H9 (cell line): ENCODE data around the gene HLX. TPM values are rescaled to one million over a fixed set of nuclear protein-coding genes. Genes with fewer than 3 reads are reported as not detected.

ENCODE experiments used
- DNase-seq: peaks from one replicate; pipeline ENCODE4 v3.0.0-alpha.2; 2017
- H2AFZ ChIP-seq: one replicate; pipeline ENCODE4 v1.6.1; 2013; ENCODE audit warnings: mild to moderate bottlenecking, low read length, control low read depth, moderate library complexity
- H2AK5ac ChIP-seq: 2 replicates; pipeline ENCODE4 v1.6.1; 2013; ENCODE audit warnings: low read length, control low read depth, mixed read lengths; ENCODE audit not compliant: insufficient read length
- H2BK120ac ChIP-seq: one replicate; pipeline ENCODE4 v1.6.1; 2013; ENCODE audit warnings: low read depth, mild to moderate bottlenecking, low read length, control low read depth, inconsistent platforms; ENCODE audit not compliant: poor library complexity, severe bottlenecking
- H2BK12ac ChIP-seq: 2 replicates; pipeline ENCODE4 v1.6.1; 2013; ENCODE audit warnings: low read length, control low read depth, mixed read lengths, low read depth; ENCODE audit not compliant: insufficient read length
- H2BK15ac ChIP-seq: 2 replicates; pipeline ENCODE4 v1.6.1; 2013; ENCODE audit warnings: low read depth, low read length, control low read depth
- H2BK20ac ChIP-seq: one replicate; pipeline ENCODE4 v1.6.1; 2013; ENCODE audit warnings: low read depth, mild to moderate bottlenecking, low read length, control low read depth, inconsistent platforms; ENCODE audit not compliant: poor library complexity, severe bottlenecking
- H2BK5ac ChIP-seq: 2 replicates; pipeline ENCODE4 v1.6.1; 2013; ENCODE audit warnings: low read length, control low read depth, mixed read lengths; ENCODE audit not compliant: insufficient read length
- H3K14ac ChIP-seq: 2 replicates; pipeline ENCODE4 v1.6.1; 2013; ENCODE audit warnings: low read length, control low read depth; ENCODE audit not compliant: insufficient read depth
- H3K18ac ChIP-seq: 2 replicates; pipeline ENCODE4 v1.6.1; 2013; ENCODE audit warnings: low read depth, mild to moderate bottlenecking, mixed read lengths, low read length, control low read depth; ENCODE audit not compliant: insufficient read length
- H3K23ac ChIP-seq: 2 replicates; pipeline ENCODE4 v1.6.1; 2013; ENCODE audit warnings: low read length, control low read depth, mixed read lengths, low read depth; ENCODE audit not compliant: insufficient read length
- H3K23me2 ChIP-seq: 2 replicates; pipeline ENCODE4 v1.6.1; 2013; ENCODE audit warnings: low read depth, mild to moderate bottlenecking, mixed read lengths, low read length, control low read depth; ENCODE audit not compliant: insufficient read length, poor library complexity, severe bottlenecking
- H3K27ac ChIP-seq: 2 replicates; pipeline ENCODE4 v1.5.1; 2013; ENCODE audit warnings: low read length, control low read depth, mixed read lengths, low read depth; ENCODE audit not compliant: insufficient read length
- H3K27me3 ChIP-seq: 2 replicates; pipeline ENCODE4 v1.6.1; 2013; ENCODE audit warnings: low read length, control low read depth, inconsistent platforms; ENCODE audit not compliant: insufficient read depth
- H3K4ac ChIP-seq: 2 replicates; pipeline ENCODE4 v1.6.1; 2013; ENCODE audit warnings: low read depth, mild to moderate bottlenecking, control low read depth, inconsistent platforms, low read length, moderate library complexity
- H3K4me1 ChIP-seq: 2 replicates; pipeline ENCODE4 v1.6.1; 2013; ENCODE audit warnings: low read length, control low read depth, inconsistent platforms; ENCODE audit not compliant: insufficient read depth
- H3K4me2 ChIP-seq: 2 replicates; pipeline ENCODE4 v1.6.1; 2013; ENCODE audit warnings: low read length, control low read depth, mixed read lengths; ENCODE audit not compliant: insufficient read length, insufficient read depth
- H3K56ac ChIP-seq: 2 replicates; pipeline ENCODE4 v1.6.1; 2013; ENCODE audit warnings: low read depth, mild to moderate bottlenecking, mixed read lengths, low read length, control low read depth; ENCODE audit not compliant: insufficient read length
- H3K79me1 ChIP-seq: 2 replicates; pipeline ENCODE4 v1.6.1; 2013; ENCODE audit warnings: low read depth, mild to moderate bottlenecking, moderate library complexity, low read length, control low read depth, inconsistent platforms; ENCODE audit not compliant: insufficient read depth, poor library complexity, severe bottlenecking
- H3K79me2 ChIP-seq: 2 replicates; pipeline ENCODE4 v1.6.1; 2013; ENCODE audit warnings: low read length, control low read depth, inconsistent platforms; ENCODE audit not compliant: insufficient read depth
- H3K9ac ChIP-seq: 2 replicates; pipeline ENCODE4 v1.6.1; 2013; ENCODE audit warnings: low read length, control low read depth, mixed read lengths; ENCODE audit not compliant: insufficient read length; ENCODE audit errors: extremely low read depth
- H3K9me3 ChIP-seq: one replicate; pipeline ENCODE4 v1.6.1; 2013; ENCODE audit warnings: low read depth, low read length, inconsistent platforms; ENCODE audit not compliant: control insufficient read depth
- H3T11ph ChIP-seq: one replicate; pipeline ENCODE4 v1.6.1; 2013; ENCODE audit warnings: mild to moderate bottlenecking, low read length, control low read depth, inconsistent platforms
- H4K20me1 ChIP-seq: one replicate; pipeline ENCODE4 v1.6.1; 2013; ENCODE audit not compliant: control insufficient read depth, insufficient read length, insufficient read depth
- H4K5ac ChIP-seq: 2 replicates; pipeline ENCODE4 v1.6.1; 2013; ENCODE audit warnings: low read depth, mild to moderate bottlenecking, mixed read lengths, low read length, control low read depth; ENCODE audit not compliant: insufficient read length
- H4K8ac ChIP-seq: replicated peaks from 2 replicates; pipeline ENCODE4 v1.6.1; 2013; ENCODE audit warnings: low read length, control low read depth, mixed read lengths, low read depth; ENCODE audit not compliant: insufficient read length
- H4K91ac ChIP-seq: 2 replicates; pipeline ENCODE4 v1.6.1; 2013; ENCODE audit warnings: low read depth, mild to moderate bottlenecking, moderate library complexity, mixed read lengths, low read length, control low read depth; ENCODE audit not compliant: insufficient read length
- H3K27ac Mint-ChIP-seq, 3 experiments: 2 replicates in 2 of 3; 3 replicates in 1 of 3; pipeline ENCODE4 v1.8.0; 2020 to 2021; ENCODE audit warnings: mixed read lengths in 3 of 3, mild to moderate bottlenecking in 1 of 3, moderate library complexity in 1 of 3
- H3K27me3 Mint-ChIP-seq: 2 replicates; pipeline ENCODE4 v1.8.0; 2021; ENCODE audit warnings: low read depth, mild to moderate bottlenecking, moderate library complexity, mixed read lengths
- H3K36me3 Mint-ChIP-seq, 3 experiments: 2 replicates in 2 of 3; 3 replicates in 1 of 3; pipeline ENCODE4 v1.8.0; 2020 to 2021; ENCODE audit warnings: low read depth in 3 of 3, mixed read lengths in 3 of 3; ENCODE audit not compliant: insufficient read depth in 1 of 3
- H3K4me1 Mint-ChIP-seq, 2 experiments: 2 replicates each; pipeline ENCODE4 v1.8.0; 2020; ENCODE audit warnings: mixed read lengths in 2 of 2
- H3K4me3 Mint-ChIP-seq, 2 experiments: 2 replicates in 1 of 2; 3 replicates in 1 of 2; pipeline ENCODE4 v1.8.0; 2020 to 2021; ENCODE audit warnings: mild to moderate bottlenecking in 2 of 2, mixed read lengths in 2 of 2, moderate library complexity in 1 of 2
- H3K9me3 Mint-ChIP-seq, 2 experiments: 2 replicates in 1 of 2; 3 replicates in 1 of 2; pipeline ENCODE4 v1.8.0; 2020; ENCODE audit warnings: mild to moderate bottlenecking in 2 of 2, mixed read lengths in 2 of 2, moderate library complexity in 1 of 2
- CTCF ChIP-seq: fragments of 200-600 bp; sonication (generic); conservative IDR thresholded peaks from 3 replicates; pipeline ENCODE4 v1.8.0; 2021; ENCODE audit warnings: antibody characterized with exemption, mild to moderate bottlenecking
- WGBS: extraction: QIAGEN DNeasy Blood & Tissue Kit; methylation state at CpG from one replicate; pipeline ENCODE4 v1.1.7; 2013; ENCODE audit warnings: missing lambda C conversion rate, low lambda C conversion rate, mixed read lengths; ENCODE audit not compliant: insufficient read length; ENCODE audit errors: extremely low coverage; 5-methylcytosine and 5-hydroxymethylcytosine counted together
- total RNA-seq: library from RNA; stranded (reverse); gene quantifications from 2 replicates; pipeline ENCODE4 v1.2.1, GENCODE V29; 2021

The HLX gene
- total RNA-seq, 1 experiment from 2014 or later = 0.37 TPM

- peaks cover 24 to 32% of the 10 kb centered on the region in 2 experiments for H3K4me1 Mint-ChIP-seq
- H2BK15ac ChIP-seq = no peak overlapping the region
- H3T11ph ChIP-seq = no peak overlapping the region
- no peak overlapping the region for H4K5ac ChIP-seq
- H3K9me3 ChIP-seq = no peaks in the 10 kb centered on the region
- peaks cover 12% of the 10 kb centered on the region for H3K23me2 ChIP-seq
- peaks cover 65% of the 10 kb centered on the region for H3K27me3 Mint-ChIP-seq
- H3K18ac ChIP-seq = no peak overlapping the region
- no peak overlapping the region for H2BK120ac ChIP-seq
- no peaks in the 10 kb centered on the region for H4K20me1 ChIP-seq
- no peaks in the 10 kb centered on the region for H3K79me1 ChIP-seq
- no peak overlapping the region for H2BK20ac ChIP-seq
- H3K14ac ChIP-seq = no peak overlapping the region
- H3K4me2 ChIP-seq = no peak overlapping the region
- no peak overlapping the region for H3K56ac ChIP-seq
- H3K27me3 ChIP-seq = peaks cover 43% of the 10 kb centered on the region
- H2AK5ac ChIP-seq = no peak overlapping the region
- no peaks in the 10 kb centered on the region; a peak in 1 of 7 replicates for H3K36me3 Mint-ChIP-seq
- no peak overlapping the region for H3K4me3 Mint-ChIP-seq
- H3K27ac Mint-ChIP-seq = no peak overlapping the region
- no peaks in the 10 kb centered on the region; a peak in 2 of 5 replicates for H3K9me3 Mint-ChIP-seq
- H2AFZ ChIP-seq = no peak overlapping the region
- H3K23ac ChIP-seq = no peak overlapping the region
- DNase-seq = peak; percentile 60
- H3K27ac ChIP-seq = no peak overlapping the region
- no peaks in the 10 kb centered on the region for H3K4me1 ChIP-seq
- no peak overlapping the region for H2BK12ac ChIP-seq
- peak; percentile 81 for TF ChIP-seq CTCF
- H3K9ac ChIP-seq = no peak overlapping the region
- no peak overlapping the region for H4K91ac ChIP-seq
- no CpG with 5 or more reads among the region's 8 CpGs for WGBS
- H3K4ac ChIP-seq = no peak overlapping the region
- no peak overlapping the region for H2BK5ac ChIP-seq
- H4K8ac ChIP-seq = no peak overlapping the region
- no peaks in the 10 kb centered on the region for H3K79me2 ChIP-seq
Observed at GRCh38 chr1:220873868-220874655, 5.2 kb upstream of the HLX start.
